ENCODE data around the gene TEX51.
A peak's percentile ranks its signal among the peaks of the same experiment; 100 is the strongest.

TEX51 gene

GRCh38 chr2:126898636-126899035 lies at the start of gene TEX51:
Gene TEX51 (plus strand): TSS chr2:126898890. CDS start chr2:126898919, 29 bp downstream.
- peak in 1 of 10 donors; percentile 32 for DNase-seq
- intact Hi-C loops (cut with DNase I) = no loop called here

GRCh38 chr2:126849054-126849453 lies 49.6 kb upstream of the TEX51 start:
- intact Hi-C loops (cut with DNase I) = no loop called here

GRCh38 chr2:126849486-126849885 lies 49.2 kb upstream of the TEX51 start:
- intact Hi-C loops (cut with DNase I) = no loop called here
- no peak for DNase-seq

More at GRCh38 chr2:126849054-126849453, 49.6 kb upstream of the TEX51 start:
- DNase-seq = no peak

- no peak for DNase-seq
- intact Hi-C loops (cut with DNase I) = no loop called here
Measured at GRCh38 chr2:126849991-126850535, 48.6 kb upstream of the TEX51 start.

- no peak for DNase-seq
- intact Hi-C loops (cut with DNase I) = no loop called here
Measured at GRCh38 chr2:126850940-126851339, 47.8 kb upstream of the TEX51 start.

- intact Hi-C loops (cut with DNase I) = no loop called here
Measured at GRCh38 chr2:126851756-126852155, 46.9 kb upstream of the TEX51 start.

GRCh38 chr2:126852361-126852760 lies 46.3 kb upstream of the TEX51 start:
- DNase-seq = no peak

More at GRCh38 chr2:126851756-126852155, 46.9 kb upstream of the TEX51 start:
- DNase-seq = no peak

GRCh38 chr2:126855606-126856005 lies 43.1 kb upstream of the TEX51 start:
- DNase-seq = no peak
- intact Hi-C loops (cut with DNase I) = no loop called here

More at GRCh38 chr2:126852361-126852760, 46.3 kb upstream of the TEX51 start:
- intact Hi-C loops (cut with DNase I) = no loop called here

- DNase-seq = no peak
- intact Hi-C loops (cut with DNase I) = no loop called here
Measured at GRCh38 chr2:126856403-126856802, 42.3 kb upstream of the TEX51 start.

- DNase-seq = no peak
- intact Hi-C loops (cut with DNase I) = no loop called here
Measured at GRCh38 chr2:126857502-126857901, 41.2 kb upstream of the TEX51 start.

- no peak for DNase-seq
- intact Hi-C loops (cut with DNase I) = no loop called here
Measured at GRCh38 chr2:126858013-126858412, 40.7 kb upstream of the TEX51 start.

- DNase-seq = no peak
- intact Hi-C loops (cut with DNase I) = no loop called here
Measured at GRCh38 chr2:126858436-126858835, 40.3 kb upstream of the TEX51 start.

GRCh38 chr2:126858991-126859390 lies 39.7 kb upstream of the TEX51 start:
- intact Hi-C loops (cut with DNase I) = no loop called here

GRCh38 chr2:126859631-126860030 lies 39.1 kb upstream of the TEX51 start:
- DNase-seq = no peak
- intact Hi-C loops (cut with DNase I) = no loop called here

More at GRCh38 chr2:126858991-126859390, 39.7 kb upstream of the TEX51 start:
- no peak for DNase-seq

GRCh38 chr2:126860385-126860784 lies 38.3 kb upstream of the TEX51 start:
- DNase-seq = no peak

GRCh38 chr2:126862730-126863129 lies 36.0 kb upstream of the TEX51 start:
- DNase-seq = no peak
- intact Hi-C loops (cut with DNase I) = no loop called here

More at GRCh38 chr2:126860385-126860784, 38.3 kb upstream of the TEX51 start:
- intact Hi-C loops (cut with DNase I) = no loop called here

GRCh38 chr2:126863336-126864015 lies 35.2 kb upstream of the TEX51 start:
- intact Hi-C loops (cut with DNase I) = no loop called here
- no peak for DNase-seq

- DNase-seq = peak in 1 of 10 donors; percentile 48
- intact Hi-C loops (cut with DNase I) = no loop called here
Measured at GRCh38 chr2:126864861-126865260, 33.8 kb upstream of the TEX51 start.

- intact Hi-C loops (cut with DNase I) = no loop called here
- DNase-seq = peak in 1 of 10 donors; percentile 43
Measured at GRCh38 chr2:126866451-126866850, 32.2 kb upstream of the TEX51 start.

- intact Hi-C loops (cut with DNase I) = no loop called here
- DNase-seq = no peak
Measured at GRCh38 chr2:126874961-126875360, 23.7 kb upstream of the TEX51 start.

GRCh38 chr2:126876631-126877030 lies 22.1 kb upstream of the TEX51 start:
- intact Hi-C loops (cut with DNase I) = no loop called here
- no peak for DNase-seq

- intact Hi-C loops (cut with DNase I) = no loop called here
Measured at GRCh38 chr2:126877041-126877440, 21.6 kb upstream of the TEX51 start.

More at GRCh38 chr2:126877041-126877440, 21.6 kb upstream of the TEX51 start:
- peak in 1 of 10 donors; percentile 55 for DNase-seq
